AML-193 (cell line): ENCODE results near the gene MAPK14.

ENCODE experiments used
- DNase-seq, 2 experiments: peaks; one replicate each; lab custom pipeline; 2025; lab: John Stamatoyannopoulos, UW

The MAPK14 gene

DNA sequence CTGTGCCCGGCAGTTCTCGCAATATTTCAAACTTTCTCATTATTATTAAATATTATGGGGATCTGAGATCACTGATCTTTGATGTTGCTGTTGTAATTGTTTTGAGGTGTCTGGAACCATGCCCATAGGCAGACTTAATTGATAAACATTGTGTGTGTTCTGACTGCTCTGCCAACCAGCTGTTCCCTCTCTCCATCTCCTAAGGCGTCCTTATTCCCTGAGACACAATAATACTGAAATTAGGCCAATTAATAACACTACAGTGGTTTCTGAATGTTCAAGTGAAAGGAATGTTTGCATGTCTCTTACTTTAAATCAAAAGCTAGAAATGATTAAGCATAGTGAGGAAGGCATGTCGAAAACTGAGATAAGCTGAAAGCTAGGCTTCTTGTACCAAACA is 7.6 kb downstream of the MAPK14 start:
- DNase-seq: no peak

DNA sequence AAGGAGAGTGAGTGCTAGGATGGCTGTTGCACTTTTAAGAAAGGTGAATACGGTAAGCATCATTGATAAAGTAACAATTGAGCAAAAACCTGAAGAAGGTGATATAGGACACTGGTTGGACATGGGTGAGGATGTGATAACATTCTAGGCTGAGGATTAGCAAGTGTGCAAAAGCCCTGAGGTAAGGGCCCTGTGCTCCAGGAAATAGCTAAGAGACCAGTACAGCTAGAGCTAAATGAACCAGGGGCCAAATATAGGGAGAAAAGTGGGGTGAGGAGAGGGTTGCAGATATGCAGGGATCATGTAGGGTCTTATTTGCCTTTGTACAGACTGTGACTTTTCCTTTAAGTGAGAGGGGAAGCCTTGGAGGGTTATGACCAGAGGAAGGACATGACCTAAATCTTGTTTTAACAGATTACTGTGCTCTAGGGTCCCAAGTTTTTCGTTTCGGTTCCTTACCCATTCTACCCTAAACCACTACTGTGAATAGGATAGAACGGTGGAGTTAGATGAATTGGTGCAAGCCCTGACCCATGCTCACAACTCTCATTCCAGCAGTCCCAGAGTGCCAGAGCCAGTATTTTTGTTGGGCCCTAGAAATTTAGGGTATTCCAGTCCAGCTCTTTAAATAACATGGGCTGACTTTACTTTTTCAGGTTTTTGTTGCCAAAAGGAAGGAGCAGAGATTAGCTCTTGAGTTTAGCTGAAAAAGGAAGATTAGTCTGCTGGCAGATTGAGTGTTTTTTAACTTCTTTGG is 10.7 kb downstream of the MAPK14 start:
- no peak for DNase-seq

DNA sequence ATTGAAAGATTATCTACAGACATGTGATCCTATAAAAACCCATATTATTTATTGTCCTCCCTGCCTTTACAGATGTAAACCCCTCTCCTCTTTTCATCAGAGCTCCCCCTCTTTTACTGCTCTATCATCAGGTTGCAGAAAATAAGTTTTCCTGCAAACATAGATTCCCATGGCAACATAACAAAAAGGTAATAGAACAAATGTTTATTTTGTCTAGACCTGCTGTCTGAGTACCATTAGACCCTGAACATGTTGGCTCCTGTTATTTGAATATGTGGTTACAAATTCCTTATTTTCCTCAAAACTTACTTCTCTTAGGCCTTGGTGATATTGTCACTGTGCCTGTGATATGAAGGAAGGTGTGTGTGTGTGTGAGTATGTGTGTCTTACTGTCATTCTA is 11.5 kb downstream of the MAPK14 start:
- DNase-seq: no peak

DNA sequence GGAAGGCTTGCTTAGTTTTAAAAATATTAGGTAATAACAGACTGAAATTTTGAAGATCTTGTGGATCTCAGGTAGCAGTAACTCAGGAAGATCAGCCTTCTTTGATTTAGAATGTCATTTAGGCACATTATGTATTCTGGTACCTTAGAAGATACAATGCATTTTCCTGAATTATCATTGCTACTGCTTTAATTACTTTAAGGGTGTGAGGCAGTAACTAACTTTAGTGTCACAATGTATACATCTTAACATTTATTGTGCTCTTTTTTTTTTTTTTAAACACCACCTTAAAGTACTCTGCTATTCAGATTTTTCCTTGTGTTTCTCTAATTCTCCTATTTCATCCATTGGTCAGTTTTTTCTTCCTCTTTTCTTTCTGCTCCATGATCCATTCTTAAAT is 13.3 kb downstream of the MAPK14 start:
- DNase-seq: no peak

DNA sequence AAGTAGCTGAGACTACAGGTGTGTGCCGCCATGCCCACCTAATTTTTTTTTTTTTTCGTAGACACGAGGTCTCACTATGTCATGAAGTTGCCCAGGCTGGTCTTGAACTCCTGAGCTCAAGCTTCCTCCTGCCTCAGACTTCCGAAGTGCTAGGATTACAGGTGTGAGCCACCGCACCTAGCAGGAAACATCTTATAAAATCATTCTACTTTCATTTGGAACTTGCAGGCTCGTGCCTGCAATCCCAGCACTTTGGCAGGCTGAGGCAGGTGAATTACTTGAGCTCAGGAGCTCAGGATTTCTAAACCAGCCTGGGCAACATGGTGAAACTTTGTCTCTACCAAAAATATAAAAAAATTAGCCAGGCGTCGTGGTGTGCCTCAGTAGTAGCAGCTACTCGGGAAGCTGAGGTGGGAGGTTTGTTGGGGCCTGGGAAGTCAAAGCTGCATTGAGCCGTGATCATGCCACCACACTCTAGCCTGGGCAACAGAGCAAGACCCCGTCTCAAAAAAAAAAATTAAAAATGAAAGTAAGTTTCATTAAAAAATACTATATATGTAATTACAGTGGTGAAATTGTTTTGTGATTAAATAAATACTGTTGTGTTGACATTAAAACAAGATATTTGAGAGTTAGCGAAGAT is 15.1 kb downstream of the MAPK14 start:
- no peak for DNase-seq

DNA sequence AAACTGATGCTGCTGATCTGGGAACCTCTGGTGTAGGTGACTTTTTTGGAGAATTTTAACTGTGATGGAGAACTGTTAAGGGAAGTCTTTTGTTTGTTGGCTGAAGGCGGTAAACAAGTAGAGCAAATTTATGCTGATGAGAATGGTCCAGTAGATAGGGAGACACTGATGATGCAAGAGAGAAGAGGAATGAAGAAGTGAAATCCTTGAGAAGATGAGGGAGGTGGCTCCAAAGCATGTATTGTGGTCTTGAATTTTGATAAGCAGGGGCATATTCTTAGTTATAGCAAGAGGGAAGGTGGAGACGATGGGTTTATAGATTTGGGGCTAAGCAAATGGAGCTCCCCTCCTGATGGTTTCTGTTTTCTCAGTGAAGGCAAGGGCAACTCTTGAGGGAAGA is 22.0 kb downstream of the MAPK14 start:
- no peak for DNase-seq

DNA sequence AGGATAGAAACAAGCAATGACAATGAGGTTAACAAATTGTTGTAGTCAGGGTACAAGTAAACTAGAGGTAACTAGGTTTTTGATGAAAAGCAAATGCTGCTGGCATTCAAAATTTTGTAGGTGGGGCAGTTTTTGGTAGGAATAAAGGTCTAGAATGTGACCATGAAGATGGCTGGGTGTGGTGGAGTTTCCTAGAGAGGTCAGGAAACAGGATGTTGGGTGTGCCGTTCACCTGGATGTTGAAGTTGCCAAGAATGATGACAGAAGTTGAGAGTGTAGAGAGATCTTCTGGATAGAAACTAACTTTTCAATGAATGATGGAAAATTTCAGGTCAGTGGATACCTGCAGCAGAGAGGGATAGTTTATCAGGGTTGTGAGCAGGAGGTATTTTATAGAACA is 22.7 kb downstream of the MAPK14 start:
- no peak for DNase-seq

DNA sequence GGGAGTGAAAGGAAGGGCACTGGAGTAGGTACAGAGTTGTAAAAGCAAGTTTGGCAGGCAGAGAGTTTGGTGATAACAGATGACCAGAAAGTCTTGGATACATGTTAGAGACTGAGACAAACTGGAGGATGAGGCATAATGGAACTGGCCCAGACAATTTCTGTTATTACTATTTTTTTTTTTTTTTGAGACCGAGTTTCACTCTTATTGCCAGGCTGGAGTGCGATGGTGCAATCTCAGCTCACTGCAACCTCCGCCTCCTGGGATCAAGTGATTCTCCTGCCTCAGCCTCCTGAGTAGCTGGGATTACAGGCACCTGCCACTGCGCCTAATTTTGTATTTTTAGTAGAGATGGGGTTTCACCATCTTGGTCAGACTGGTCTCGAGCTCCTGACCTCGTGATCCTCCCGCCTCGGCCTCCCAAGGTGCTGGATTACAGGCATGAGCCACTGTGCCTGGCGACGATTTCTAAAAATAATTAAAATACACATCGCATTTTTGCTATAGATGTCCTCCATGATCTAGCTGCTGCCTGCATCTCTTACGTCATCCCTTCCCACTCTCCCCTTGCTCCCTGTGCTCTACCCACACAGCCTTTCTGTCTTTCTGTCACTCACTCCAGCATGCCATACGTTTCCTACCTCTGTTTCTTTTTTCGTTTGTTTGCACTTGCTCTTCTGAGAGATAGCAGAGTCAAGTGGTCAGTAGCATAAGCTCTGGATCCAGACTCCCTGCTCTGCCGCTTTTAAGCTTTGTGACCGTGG is 23.5 kb downstream of the MAPK14 start:
- no peak for DNase-seq

DNA sequence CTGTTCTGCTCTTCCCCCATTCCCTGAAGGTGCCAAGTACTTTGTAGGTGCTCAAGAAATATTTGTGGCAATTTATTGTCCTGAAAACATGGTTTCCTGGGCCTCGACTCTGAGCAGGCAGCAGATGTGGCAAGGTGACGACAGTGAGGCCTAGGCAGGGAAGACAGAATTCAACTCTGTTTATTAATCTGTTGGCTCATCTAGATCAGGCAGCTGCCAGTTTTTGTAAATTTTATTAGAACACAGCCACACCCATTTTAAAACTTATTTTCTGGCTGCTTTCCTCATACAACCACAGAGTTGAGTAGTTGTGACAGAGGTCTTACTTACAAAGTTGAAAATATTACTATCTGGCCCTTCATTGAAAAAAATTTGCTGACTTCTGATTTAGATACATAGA is 24.5 kb downstream of the MAPK14 start:
- no peak for DNase-seq

DNA sequence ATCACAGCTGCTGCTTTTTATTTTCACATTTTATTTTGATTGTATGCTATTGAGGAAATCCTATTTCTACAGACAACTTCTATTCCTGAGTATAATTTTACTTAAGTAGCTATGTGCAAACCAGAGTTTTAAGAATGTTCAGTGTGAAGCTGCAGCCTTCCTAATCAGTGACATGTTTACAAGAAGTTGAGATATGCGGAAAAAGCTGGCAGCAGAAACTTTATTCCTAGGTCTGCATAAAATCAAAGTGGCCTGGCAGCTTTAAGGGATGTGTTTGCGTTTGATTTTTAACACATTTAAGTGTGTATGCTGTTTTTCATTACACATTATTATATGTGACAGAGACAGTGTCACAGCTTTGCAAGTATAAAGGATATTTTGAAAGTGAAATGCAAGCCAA is 26.3 kb downstream of the MAPK14 start:
- no peak for DNase-seq

DNA sequence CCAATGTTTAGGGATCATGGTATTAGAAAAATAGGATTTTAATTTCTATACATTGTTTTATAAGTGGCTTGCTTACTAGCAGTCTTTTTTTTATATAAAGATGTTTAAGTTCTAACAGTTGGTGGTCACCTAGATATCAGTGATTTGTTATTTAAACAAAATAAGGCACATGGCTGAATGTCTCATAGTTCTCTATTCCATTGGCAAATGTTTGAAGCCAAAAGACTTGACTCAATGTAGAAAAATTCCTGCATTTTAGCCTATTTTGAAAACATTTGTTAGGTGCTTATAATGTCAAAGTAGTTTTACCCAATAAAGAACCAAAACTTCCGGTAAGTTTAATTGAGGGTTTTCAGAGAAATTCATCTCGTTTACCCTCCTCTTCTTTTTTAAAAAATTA is 26.8 kb downstream of the MAPK14 start:
- DNase-seq: no peak

DNA sequence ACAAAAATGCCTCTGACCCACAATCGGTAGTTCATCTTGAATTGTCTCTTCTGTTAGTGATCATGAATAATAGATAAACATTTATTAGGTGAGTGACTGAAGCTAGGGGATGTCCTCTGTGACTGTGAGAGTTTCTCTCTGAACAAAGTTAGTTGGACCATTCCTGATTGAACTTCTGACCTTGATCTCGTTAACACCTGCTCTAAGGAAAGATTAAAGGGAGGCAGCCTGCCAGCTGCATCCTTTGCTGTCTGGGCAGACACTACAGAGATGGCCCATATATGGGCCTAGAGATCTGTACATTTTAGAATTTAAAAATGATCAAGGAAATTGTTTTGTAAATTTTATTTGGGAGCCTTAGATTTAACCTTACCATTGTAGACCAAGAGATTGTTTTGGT is 27.3 kb downstream of the MAPK14 start:
- DNase-seq: no peak

DNA sequence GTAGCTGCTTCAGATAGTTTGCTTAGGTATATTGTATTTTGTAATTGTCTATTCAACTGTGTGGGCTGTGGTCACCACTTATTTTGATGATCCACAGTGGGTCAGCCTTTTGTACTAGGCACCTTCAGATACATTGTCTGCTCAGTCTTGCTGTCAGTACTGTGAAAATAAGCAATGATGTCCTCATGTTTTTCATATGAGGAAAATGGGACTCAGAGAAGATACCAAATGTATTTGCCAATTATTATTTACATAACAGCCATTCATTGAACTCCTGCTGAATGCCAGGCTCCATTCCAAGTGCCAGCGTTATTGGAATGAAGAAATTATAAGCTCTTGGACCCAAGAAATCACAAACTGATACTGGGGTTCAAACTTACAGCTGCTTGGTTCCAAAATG is 28.6 kb downstream of the MAPK14 start:
- no peak for DNase-seq

DNA sequence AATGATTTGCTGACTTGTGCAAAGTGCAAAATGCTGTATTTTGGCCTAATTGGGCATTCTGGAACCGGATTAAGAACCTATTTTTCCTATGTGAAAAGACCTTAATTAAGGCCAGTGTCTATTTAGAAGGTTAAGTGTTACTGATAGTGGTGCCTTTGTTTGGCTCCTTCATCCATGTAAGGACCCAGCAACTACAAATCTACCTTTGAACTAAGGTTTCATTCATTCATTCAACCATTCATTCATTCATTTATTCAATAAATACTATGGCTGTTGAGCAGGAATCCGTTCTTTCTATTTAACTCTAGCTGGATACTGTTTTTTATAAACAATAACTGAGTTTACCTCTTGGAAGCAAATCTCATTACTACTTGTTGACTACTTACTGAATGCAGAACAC is 33.6 kb downstream of the MAPK14 start:
- DNase-seq: no peak

DNA sequence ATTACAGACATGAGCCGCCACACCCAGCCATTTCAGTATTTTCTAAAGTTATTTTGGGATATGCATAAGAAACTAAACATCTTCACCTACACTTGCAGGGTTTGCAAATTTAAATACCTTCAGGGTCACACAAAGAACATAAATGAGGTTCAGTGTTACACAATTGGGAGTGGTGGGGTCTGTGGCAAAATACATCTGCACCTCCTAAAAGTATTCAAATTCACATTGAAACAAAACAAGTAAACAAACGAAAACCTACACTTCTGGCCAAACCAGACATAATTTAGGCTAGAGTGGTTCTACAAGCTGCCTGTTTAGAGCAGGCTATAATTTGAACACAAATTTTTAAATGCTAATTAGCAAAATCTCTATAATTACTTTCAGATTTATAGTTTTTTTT is 34.6 kb downstream of the MAPK14 start:
- no peak for DNase-seq

DNA sequence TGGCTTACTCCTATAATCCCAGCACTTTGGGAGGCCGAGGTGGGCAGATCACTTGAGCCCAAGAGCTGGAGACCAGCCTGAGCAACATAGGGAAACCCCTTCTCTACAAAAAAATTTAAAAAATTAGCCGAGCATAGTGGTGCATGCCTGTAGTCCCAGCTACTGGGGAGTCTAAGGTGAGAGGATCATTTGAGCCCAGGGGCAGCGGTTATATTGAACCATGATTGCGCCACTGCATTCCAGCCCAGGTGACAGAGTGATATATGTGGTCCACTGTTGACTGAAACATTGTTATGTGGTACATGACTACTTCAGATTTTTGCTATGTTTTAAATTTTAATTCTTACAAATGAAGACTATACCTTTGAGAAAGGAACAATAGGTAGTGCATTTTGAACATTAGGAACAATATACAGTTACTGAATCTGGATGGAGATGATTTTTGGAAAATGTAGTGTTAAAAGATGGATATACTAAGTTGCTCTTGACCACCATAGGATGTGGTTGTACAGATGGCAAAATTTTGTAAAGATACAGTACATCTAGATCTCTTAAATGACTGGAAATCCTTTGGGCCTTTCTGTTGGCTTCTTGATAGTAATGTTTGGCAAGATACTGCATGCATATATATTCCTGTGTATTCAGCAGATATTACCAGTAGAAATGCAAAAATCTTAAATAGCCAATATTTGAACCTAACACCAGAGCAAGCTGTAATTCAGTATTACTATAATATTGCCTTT is 35.9 kb downstream of the MAPK14 start:
- DNase-seq: no peak

DNA sequence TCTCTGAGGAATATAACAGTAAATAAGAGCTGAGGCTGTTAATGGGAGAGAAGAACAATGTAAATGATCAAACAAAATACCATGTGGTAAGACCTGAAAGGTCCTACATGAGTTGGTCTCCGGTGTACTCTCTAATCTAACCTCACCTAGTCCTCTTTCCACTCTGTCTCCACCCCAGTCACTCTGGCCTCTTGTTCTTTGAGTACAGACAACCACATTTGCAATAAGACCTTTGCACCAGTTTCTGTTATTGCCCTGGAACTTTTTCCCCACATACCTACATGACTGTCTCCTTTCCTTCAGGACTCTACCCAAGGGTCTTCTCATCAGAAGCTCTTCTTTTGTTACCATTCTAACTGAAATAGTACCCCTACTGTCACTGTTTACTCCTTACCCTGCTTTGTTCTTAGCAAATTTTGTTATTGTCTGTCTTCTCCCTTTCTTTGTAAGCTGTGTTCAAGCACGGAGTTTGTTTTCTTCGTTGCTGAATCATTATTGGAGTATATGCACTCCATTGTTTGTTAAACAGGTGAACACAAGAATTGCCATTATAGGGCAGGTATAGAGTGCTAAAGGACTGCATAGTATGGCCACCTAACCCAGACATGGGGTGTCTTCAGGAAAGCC is 37.3 kb downstream of the MAPK14 start:
- DNase-seq: no peak

DNA sequence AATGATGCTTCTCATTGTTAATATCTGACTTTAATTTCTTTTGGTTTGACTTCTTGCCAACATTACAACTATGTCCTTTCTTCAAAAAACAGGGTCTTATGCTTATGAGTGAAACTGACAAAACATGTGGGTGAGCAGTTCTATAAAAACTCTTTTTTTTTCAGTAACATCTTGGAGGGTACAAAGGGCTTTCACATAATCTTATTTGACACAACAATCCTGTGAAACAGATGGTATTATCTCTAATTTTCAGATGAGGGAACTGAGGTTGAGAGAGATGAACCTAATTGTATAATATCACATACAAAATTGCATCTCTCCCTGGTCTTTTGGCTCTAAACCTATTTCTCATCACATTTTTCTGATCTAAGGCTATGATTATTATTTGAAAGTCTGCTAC is 38.3 kb downstream of the MAPK14 start:
- DNase-seq: no peak

DNA sequence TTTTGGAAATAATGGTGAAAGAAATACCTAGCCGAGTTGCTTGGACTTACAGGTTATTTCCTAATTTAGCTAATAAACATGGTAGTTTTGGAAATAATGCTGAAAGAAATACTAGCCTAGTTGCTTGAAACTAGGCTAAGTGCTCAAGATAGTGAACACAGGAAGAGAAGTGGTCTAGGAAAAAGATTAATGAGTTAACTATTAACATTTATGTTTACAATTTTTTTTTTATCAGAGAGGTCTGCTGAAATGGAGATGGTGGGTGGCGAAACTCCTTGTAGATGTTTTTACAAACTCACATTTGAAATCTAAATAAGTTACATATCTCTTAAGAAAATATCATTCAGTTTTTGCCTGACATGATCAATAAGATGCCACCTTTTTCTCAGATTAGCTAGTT is 39.2 kb downstream of the MAPK14 start:
- DNase-seq: no peak

DNA sequence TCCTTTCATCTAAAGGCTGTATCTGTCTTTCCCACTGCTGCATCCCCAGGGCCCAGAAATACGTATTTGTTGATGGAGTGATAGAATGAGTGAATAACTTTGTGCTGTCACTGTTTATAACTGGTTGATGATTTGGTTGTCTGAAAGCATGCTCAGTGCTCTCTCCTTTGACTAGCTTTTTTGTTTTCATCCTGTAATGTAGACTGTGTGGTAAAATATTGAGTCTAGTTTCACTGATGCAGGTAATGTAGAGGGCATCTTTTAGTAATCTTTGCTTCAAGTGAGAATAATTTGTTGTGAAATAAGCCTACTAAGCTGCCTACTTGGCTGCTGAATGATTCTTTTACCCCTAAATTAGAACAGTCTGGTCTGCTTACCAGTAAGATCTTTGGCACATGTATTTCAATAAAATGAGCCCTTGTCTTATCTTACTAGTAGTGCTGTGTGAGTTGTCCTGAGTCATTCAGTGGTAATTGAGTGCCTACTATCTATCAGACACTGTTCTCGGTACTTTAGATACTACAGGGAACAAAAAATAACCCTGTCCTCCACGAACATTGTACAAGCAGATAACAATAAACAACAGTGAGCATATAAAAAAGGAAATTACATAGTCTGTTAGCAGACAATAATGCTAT is 39.9 kb downstream of the MAPK14 start:
- DNase-seq: no peak

DNA sequence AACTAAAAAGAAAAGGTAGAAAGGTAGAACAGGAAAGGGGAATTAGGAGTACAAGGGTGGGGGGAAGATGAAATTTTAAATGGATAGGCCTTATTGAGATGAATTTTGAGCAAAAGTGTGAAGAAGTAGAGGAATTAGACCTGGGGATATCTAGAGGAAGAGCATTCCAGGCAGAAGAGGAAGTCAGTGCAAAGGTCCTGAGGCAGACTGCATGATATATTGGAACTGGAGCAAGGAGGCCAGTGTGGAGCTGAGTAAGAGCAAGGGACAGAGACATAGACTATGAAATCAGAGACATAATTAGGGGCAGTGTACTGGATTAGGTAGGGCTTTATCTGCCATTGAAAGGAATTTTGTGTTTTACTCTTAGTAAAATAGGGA is 40.4 kb downstream of the MAPK14 start:
- DNase-seq: no peak

DNA sequence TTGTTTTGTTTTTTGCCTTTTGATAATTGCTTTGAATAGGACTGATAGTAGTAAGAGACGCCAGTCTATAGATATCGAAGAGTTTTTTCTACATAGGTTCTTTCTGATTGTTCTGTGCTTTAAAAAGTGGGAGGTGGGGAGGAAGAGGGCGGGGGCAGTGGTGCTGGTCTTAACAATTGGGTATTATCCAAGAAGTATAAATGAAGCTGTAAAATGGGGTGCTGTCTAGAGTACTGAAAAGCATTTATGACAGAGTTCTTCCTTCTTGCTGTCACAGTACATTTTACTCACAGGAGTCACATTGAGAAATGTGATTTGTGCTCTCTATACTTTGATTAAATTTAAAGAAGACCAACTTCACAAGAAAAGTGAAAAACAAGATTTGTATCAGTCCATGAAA is 41.0 kb downstream of the MAPK14 start:
- no peak for DNase-seq
